HepG2 (cell line): Measurements from ENCODE around the gene SUCLG2. TPM values are rescaled to one million over a fixed set of nuclear protein-coding genes. Genes with fewer than 3 reads are reported as not detected.

Experiments
- ATAC-seq: fragments of 200-7000 bp; cut with Tn5 transposase; 3 replicates; pipeline ENCODE4 v1.9.1; 2020; ENCODE audit warnings: mild to moderate bottlenecking, moderate library complexity
- BruUV-seq: library from RNA; stranded (reverse); fragments of 400-500 nt; replicated peaks from 2 replicates; lab custom pipeline; 2021; lab: Mats Ljungman, UMichigan
- CTCF ChIA-PET: fragments of 300-600 bp; formaldehyde crosslinking; extraction: SDS; loops from one replicate; lab custom pipeline; 2021; ENCODE audit warnings: low total read pairs, inconsistent platforms, low intra/inter-chr PET ratio; lab: Yijun Ruan, JAX
- POLR2A ChIA-PET: fragments of 350-600 bp; sonication (Branson Sonifier 250); formaldehyde crosslinking; loops from one replicate; lab custom pipeline; 2020; ENCODE audit warnings: antibody characterized with exemption, inconsistent platforms; lab: Yijun Ruan, JAX
- DNase-seq: peaks from one replicate; pipeline ENCODE4 v3.0.0-alpha.2; 2015; ENCODE audit warnings: low spot score
- FAIRE-seq: peaks from 3 replicates; lab custom pipeline; 2011; peaks lifted over from hg19 to GRCh38; lab: Jason Lieb, UNC
- H2AFZ ChIP-seq: one replicate; pipeline ENCODE4 v1.6.1; 2011; ENCODE audit warnings: low read length, inconsistent platforms
- H3K27ac ChIP-seq: fragments of 300-600 bp; 3 replicates; pipeline ENCODE4 v1.8.0; 2011; ENCODE audit warnings: mixed run types, mild to moderate bottlenecking, mixed read lengths, low read length, inconsistent platforms; ENCODE audit not compliant: insufficient read depth; ENCODE audit errors: extremely low read length
- H3K27me3 ChIP-seq, 2 experiments: fragments of 200-600 bp in 1 of 2; 2 replicates in 1 of 2; 3 replicates in 1 of 2; pipeline versions ENCODE4 v1.6.0 to v1.8.0; 2011; ENCODE audit warnings: low read length in 2 of 2, mild to moderate bottlenecking in 2 of 2, moderate library complexity in 2 of 2, inconsistent platforms in 1 of 2; ENCODE audit not compliant: insufficient read depth in 2 of 2, control insufficient read depth in 1 of 2
- H3K36me3 ChIP-seq, 2 experiments: fragments of 200-600 bp in 1 of 2; replicated peaks in 1 of 2; 2 replicates in 1 of 2; 3 replicates in 1 of 2; pipeline versions ENCODE4 v1.5.1 to v1.8.0; 2011; ENCODE audit warnings: low read length in 2 of 2, inconsistent platforms in 1 of 2; ENCODE audit not compliant: insufficient read depth in 2 of 2, control insufficient read depth in 1 of 2
- H3K4me1 ChIP-seq: 2 replicates; pipeline ENCODE4 v1.5.1; 2012; ENCODE audit warnings: low read length, inconsistent platforms; ENCODE audit not compliant: insufficient read depth
- H3K4me2 ChIP-seq: 2 replicates; pipeline ENCODE4 v1.6.0; 2011; ENCODE audit warnings: low read depth, low read length, inconsistent platforms
- H3K4me3 ChIP-seq, 3 experiments: fragments of 200-600 bp in 1 of 3; sonication (generic), shearing (Covaris generic) in 1 of 3; replicated peaks in 1 of 3; 2 replicates each; pipeline ENCODE4 v1.5.1; 2011 to 2016; ENCODE audit warnings: low read length in 3 of 3, inconsistent platforms in 2 of 3, low read depth in 2 of 3, mild to moderate bottlenecking in 2 of 3, control low read depth in 1 of 3, mixed read lengths in 1 of 3; ENCODE audit not compliant: insufficient read depth in 1 of 3
- H3K79me2 ChIP-seq: one replicate; pipeline ENCODE4 v1.6.1; 2011; ENCODE audit warnings: low read length, inconsistent platforms; ENCODE audit not compliant: insufficient read depth
- H3K9ac ChIP-seq: 2 replicates; pipeline ENCODE4 v1.6.0; 2011; ENCODE audit warnings: mild to moderate bottlenecking, low read depth, low read length, inconsistent platforms; ENCODE audit not compliant: insufficient read depth
- H3K9me3 ChIP-seq: 2 replicates; pipeline ENCODE4 v1.5.1; 2012; ENCODE audit warnings: mild to moderate bottlenecking, low read length
- H4K20me1 ChIP-seq: 2 replicates; pipeline ENCODE4 v1.6.0; 2011; ENCODE audit warnings: inconsistent platforms, mild to moderate bottlenecking, low read length, moderate library complexity; ENCODE audit not compliant: insufficient read depth
- ATF7-NPFF ChIP-seq: sonication (generic); formaldehyde crosslinking; IDR thresholded peaks from 2 replicates; pipeline ENCODE4 v1.8.1; 2023; ENCODE audit warnings: mild to moderate bottlenecking, low read depth, missing genetic modification reagents, moderate library complexity
- CHCHD3 ChIP-seq: sonication (generic); formaldehyde crosslinking; IDR thresholded peaks from 2 replicates; pipeline ENCODE4 v1.8.0; 2022; ENCODE audit warnings: mild to moderate bottlenecking, missing genetic modification reagents, moderate library complexity
- HDAC6 ChIP-seq: fragments of 200-600 bp; sonication (generic); IDR thresholded peaks from 2 replicates; pipeline ENCODE4 v1.7.0; 2017; ENCODE audit warnings: mild to moderate bottlenecking, antibody characterized with exemption, low read length, low read depth
- ISL2 ChIP-seq: sonication (generic); formaldehyde crosslinking; IDR thresholded peaks from 2 replicates; pipeline ENCODE4 v1.5.0; 2020; ENCODE audit warnings: missing genetic modification reagents
- KAT2B ChIP-seq: fragments of 150-350 bp; IDR thresholded peaks from 2 replicates; pipeline ENCODE4 v1.6.1; 2014; ENCODE audit warnings: low read depth, low read length, borderline replicate concordance
- NFIC ChIP-seq: IDR thresholded peaks from 2 replicates; pipeline ENCODE4 v1.6.1; 2012; ENCODE audit warnings: mild to moderate bottlenecking, low read length, inconsistent platforms
- SIN3A ChIP-seq: IDR thresholded peaks from 2 replicates; pipeline ENCODE4 v1.6.1; 2011; ENCODE audit warnings: low read depth, mild to moderate bottlenecking, control low read depth, low read length, borderline replicate concordance
- ZNF207 ChIP-seq: fragments of 450-650 bp; IDR thresholded peaks from 2 replicates; pipeline ENCODE4 v1.6.1; 2016; ENCODE audit warnings: antibody characterized with exemption, borderline replicate concordance
- ZNF841 ChIP-seq: sonication (generic); formaldehyde crosslinking; IDR thresholded peaks from 2 replicates; pipeline ENCODE4 v1.8.1; 2023; ENCODE audit warnings: missing genetic modification reagents, borderline replicate concordance
- WGBS: methylation state at CpG from one replicate; pipeline ENCODE4 v1.1.6; 2017; ENCODE audit warnings: low lambda C conversion rate; 5-methylcytosine and 5-hydroxymethylcytosine counted together
- in situ Hi-C: cut with HindIII; loops from 2 replicates; pipeline ENCODE4 v1.10.0; 2017; ENCODE audit warnings: low pct_unique_long_range_greater_than_20kb; ENCODE audit not compliant: extremely low pct_ligation_motif_present
- intact Hi-C: fragments of 100-400 bp; cut with micrococcal nuclease; formaldehyde crosslinking; loops from one replicate; pipeline ENCODE4 v1.10.0; 2022; ENCODE audit not compliant: unreplicated experiment
- polyA plus RNA-seq, 8 experiments: library from polyadenylated mRNA; depleted of rRNA in 3 of 8; stranded (reverse) in 7 of 8; unstranded in 1 of 8; fragments of >200 nt; fragmentation: Illumina TruSeq in 4 of 8; extraction: Trizol in 4 of 8; gene quantifications; 2 replicates each; pipeline versions ENCODE4 v1.2.1 to v1.2.3, GENCODE V29; 2011 to 2016; ENCODE audit warnings: low read depth in 4 of 8, missing spikeins in 1 of 8, mixed read lengths in 1 of 8; ENCODE audit not compliant: insufficient read depth in 1 of 8
- total RNA-seq, 5 experiments: library from RNA; depleted of rRNA; stranded (reverse); fragments of >200 nt; fragmentation: Illumina TruSeq; extraction: Trizol; gene quantifications; 2 replicates each; pipeline ENCODE4 v1.2.3, GENCODE V29; 2016; ENCODE audit warnings: low read depth in 1 of 5
- TF ChIP-seq, protein P1 (sequence below): sonication (generic); formaldehyde crosslinking; conservative IDR thresholded peaks from 2 replicates; pipeline ENCODE4 v1.4.0; 2020; ENCODE audit warnings: missing genetic modification reagents
- TF ChIP-seq, protein P2 (sequence below): sonication (generic); formaldehyde crosslinking; conservative IDR thresholded peaks from 2 replicates; pipeline ENCODE4 v1.8.0; 2022; ENCODE audit warnings: low read depth, missing genetic modification reagents
- TF ChIP-seq, protein P3 (sequence below): sonication (generic); formaldehyde crosslinking; conservative IDR thresholded peaks from 2 replicates; pipeline ENCODE4 v1.5.0; 2020; ENCODE audit warnings: missing genetic modification reagents
- TF ChIP-seq, protein P4 (sequence below): sonication (generic); formaldehyde crosslinking; IDR thresholded peaks from 2 replicates; pipeline ENCODE4 v1.4.0; 2020; ENCODE audit warnings: mild to moderate bottlenecking, missing genetic modification reagents, borderline replicate concordance

SUCLG2 gene
- total and polyA plus RNA-seq, 2 of the 13 experiments (the other 11 are each of a cell fraction or from before 2014, with no cell fraction given), result 21.4 to 64.9 TPM

DNA sequence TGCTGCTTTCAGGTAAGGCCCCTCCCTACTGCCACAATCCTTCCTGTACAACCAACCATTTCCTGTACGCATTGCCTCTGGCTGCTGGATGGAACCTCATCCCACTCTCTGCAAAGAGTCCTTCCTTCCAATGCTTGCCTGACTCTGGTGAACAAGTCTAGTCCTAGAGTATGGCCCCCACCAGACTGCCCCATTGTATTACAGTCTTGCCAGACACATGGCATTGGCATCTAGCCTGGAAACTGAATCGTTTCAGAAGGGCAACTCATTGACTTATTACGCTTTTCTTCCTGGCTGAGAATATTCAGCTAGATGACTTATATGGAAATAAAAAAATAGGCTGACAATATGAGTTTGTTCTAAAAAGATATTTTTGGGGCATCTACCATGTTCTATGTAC, 170.3 kb downstream of the SUCLG2 start:
- POLR2A ChIA-PET, result no interaction called here
- no TSS peak for BruUV-seq
- Histone ChIP-seq H4K20me1 (no peaks in the 10 kb centered on the region), H3K27ac (no peak overlapping the region), H3K4me2 (no peak overlapping the region), H3K9me3 (no peaks in the 10 kb centered on the region)
- TF ChIP-seq HDAC6, result no peak
- TF ChIP-seq, protein P1, sequence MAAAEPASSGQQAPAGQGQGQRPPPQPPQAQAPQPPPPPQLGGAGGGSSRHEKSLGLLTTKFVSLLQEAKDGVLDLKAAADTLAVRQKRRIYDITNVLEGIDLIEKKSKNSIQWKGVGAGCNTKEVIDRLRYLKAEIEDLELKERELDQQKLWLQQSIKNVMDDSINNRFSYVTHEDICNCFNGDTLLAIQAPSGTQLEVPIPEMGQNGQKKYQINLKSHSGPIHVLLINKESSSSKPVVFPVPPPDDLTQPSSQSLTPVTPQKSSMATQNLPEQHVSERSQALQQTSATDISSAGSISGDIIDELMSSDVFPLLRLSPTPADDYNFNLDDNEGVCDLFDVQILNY (CRISPR knock-in tag), result no peak
- TF ChIP-seq ATF7-NPFF (CRISPR knock-in tag), result no peak
- TF ChIP-seq, protein P2, sequence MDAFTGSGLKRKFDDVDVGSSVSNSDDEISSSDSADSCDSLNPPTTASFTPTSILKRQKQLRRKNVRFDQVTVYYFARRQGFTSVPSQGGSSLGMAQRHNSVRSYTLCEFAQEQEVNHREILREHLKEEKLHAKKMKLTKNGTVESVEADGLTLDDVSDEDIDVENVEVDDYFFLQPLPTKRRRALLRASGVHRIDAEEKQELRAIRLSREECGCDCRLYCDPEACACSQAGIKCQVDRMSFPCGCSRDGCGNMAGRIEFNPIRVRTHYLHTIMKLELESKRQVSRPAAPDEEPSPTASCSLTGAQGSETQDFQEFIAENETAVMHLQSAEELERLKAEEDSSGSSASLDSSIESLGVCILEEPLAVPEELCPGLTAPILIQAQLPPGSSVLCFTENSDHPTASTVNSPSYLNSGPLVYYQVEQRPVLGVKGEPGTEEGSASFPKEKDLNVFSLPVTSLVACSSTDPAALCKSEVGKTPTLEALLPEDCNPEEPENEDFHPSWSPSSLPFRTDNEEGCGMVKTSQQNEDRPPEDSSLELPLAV (CRISPR knock-in tag), result no peak
- no peak for TF ChIP-seq ZNF841 (CRISPR knock-in tag)
- TF ChIP-seq, protein P3, sequence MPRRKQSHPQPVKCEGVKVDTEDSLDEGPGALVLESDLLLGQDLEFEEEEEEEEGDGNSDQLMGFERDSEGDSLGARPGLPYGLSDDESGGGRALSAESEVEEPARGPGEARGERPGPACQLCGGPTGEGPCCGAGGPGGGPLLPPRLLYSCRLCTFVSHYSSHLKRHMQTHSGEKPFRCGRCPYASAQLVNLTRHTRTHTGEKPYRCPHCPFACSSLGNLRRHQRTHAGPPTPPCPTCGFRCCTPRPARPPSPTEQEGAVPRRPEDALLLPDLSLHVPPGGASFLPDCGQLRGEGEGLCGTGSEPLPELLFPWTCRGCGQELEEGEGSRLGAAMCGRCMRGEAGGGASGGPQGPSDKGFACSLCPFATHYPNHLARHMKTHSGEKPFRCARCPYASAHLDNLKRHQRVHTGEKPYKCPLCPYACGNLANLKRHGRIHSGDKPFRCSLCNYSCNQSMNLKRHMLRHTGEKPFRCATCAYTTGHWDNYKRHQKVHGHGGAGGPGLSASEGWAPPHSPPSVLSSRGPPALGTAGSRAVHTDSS (CRISPR knock-in tag), result no peak
- TF ChIP-seq NFIC, result no peak
- TF ChIP-seq SIN3A, result no peak
- no peak for TF ChIP-seq KAT2B
- TF ChIP-seq ISL2 (CRISPR knock-in tag), result no peak
- TF ChIP-seq ZNF207, result no peak
- TF ChIP-seq, protein P4, sequence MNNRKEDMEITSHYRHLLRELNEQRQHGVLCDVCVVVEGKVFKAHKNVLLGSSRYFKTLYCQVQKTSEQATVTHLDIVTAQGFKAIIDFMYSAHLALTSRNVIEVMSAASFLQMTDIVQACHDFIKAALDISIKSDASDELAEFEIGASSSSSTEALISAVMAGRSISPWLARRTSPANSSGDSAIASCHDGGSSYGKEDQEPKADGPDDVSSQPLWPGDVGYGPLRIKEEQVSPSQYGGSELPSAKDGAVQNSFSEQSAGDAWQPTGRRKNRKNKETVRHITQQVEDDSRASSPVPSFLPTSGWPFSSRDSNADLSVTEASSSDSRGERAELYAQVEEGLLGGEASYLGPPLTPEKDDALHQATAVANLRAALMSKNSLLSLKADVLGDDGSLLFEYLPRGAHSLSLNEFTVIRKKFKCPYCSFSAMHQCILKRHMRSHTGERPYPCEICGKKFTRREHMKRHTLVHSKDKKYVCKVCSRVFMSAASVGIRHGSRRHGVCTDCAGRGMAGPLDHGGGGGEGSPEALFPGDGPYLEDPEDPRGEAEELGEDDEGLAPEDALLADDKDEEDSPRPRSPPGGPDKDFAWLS, result no peak
- TF ChIP-seq CHCHD3, result no peak
- TF ChIP-seq, all 625 proteins: peak for 0
- no peak for DNase-seq
- intact Hi-C loops, result no loop called here
- Histone ChIP-seq H3K36me3 (no peaks in the 10 kb centered on the region), H3K27me3 (no peaks in the 10 kb centered on the region), H3K9ac (no peak overlapping the region), H2AFZ (no peak overlapping the region), H3K4me1 (no peaks in the 10 kb centered on the region), H3K4me3 (no peak overlapping the region), H3K79me2 (no peaks in the 10 kb centered on the region)
- no peak for ATAC-seq
- 100% methylated on average over 3 of the region's 3 CpGs for WGBS
- CTCF ChIA-PET, result no interaction called here
- FAIRE-seq, result no peak
- in situ Hi-C loops, result no loop called here
